Type B pancreatic cell (in vitro differentiated cells): ENCODE measurements around the gene SUMO3. TPM values are rescaled to one million over a fixed set of nuclear protein-coding genes. Genes with fewer than 3 reads are reported as not detected.

ENCODE experiments used
- DNase-seq: peaks from one replicate; pipeline ENCODE4 v3.0.0; 2021; ENCODE audit warnings: mixed read lengths; ENCODE audit not compliant: unreplicated experiment; ENCODE audit errors: extremely low spot score
- H3K27ac Mint-ChIP-seq: 2 replicates; pipeline ENCODE4 v1.8.0; 2021; ENCODE audit warnings: mild to moderate bottlenecking, mixed read lengths
- H3K27me3 Mint-ChIP-seq: 2 replicates; pipeline ENCODE4 v1.8.0; 2021; ENCODE audit warnings: mixed read lengths
- H3K36me3 Mint-ChIP-seq: 2 replicates; pipeline ENCODE4 v1.8.0; 2021; ENCODE audit warnings: mixed read lengths
- H3K4me1 Mint-ChIP-seq: one replicate; pipeline ENCODE4 v1.8.0; 2021; ENCODE audit warnings: mixed read lengths; ENCODE audit not compliant: unreplicated experiment
- H3K4me3 Mint-ChIP-seq: 2 replicates; pipeline ENCODE4 v1.8.0; 2021; ENCODE audit warnings: mild to moderate bottlenecking, mixed read lengths
- H3K9me3 Mint-ChIP-seq: 2 replicates; pipeline ENCODE4 v1.8.0; 2021; ENCODE audit warnings: mixed read lengths
- total RNA-seq: library from RNA; stranded (reverse); gene quantifications from 2 replicates; pipeline ENCODE4 v1.2.1, GENCODE V29; 2021; ENCODE audit warnings: low replicate concordance
- TF ChIP-seq, protein P1 (sequence below): fragments of 200-600 bp; sonication (generic); conservative IDR thresholded peaks from 2 replicates; pipeline ENCODE4 v1.5.0; 2021; ENCODE audit warnings: antibody characterized with exemption, mild to moderate bottlenecking

The SUMO3 gene
- total RNA-seq, 1 donor from 2014 or later: 81.2 TPM

DNA sequence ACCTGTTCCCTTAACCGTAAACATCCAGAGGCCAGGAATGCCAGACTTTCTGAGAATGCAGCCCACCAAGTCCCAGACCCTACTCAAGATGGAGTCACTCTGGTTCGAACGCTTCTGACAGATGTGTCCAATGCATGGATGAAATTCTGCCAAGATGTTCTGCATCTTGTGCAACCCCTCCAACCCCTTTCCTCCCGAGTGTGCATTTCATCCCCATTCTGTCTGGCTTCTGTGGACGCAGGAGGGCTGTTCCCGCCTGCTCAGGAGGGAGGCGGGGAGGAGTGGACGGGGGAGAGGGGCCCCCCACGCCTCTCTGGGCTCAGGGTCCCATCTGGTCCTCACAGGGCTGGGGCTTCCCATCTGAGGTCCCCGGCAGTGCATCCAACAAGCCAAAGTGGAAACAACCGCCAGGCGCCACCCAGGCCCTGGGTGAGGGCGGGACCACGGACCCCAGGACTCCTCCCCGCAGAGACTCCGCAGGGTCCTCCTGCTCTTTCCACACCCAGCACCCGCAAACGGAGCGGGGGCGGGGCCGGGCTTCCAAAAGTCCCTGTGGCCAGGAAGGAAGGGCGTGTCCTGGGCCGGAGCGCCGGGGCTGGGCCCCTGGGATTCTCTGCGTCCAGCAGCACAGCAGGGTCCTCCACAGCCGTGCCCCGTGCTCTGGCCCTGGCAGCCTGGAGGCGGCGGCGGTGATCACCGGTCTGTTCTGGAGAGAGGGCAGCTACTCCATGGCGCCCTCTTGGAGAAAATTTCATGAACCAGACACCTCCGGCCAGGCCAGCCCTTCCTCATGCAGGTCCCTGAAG, 27.8 kb upstream of the SUMO3 start:
- H3K4me3 Mint-ChIP-seq: peak overlapping the region; percentile 52

DNA sequence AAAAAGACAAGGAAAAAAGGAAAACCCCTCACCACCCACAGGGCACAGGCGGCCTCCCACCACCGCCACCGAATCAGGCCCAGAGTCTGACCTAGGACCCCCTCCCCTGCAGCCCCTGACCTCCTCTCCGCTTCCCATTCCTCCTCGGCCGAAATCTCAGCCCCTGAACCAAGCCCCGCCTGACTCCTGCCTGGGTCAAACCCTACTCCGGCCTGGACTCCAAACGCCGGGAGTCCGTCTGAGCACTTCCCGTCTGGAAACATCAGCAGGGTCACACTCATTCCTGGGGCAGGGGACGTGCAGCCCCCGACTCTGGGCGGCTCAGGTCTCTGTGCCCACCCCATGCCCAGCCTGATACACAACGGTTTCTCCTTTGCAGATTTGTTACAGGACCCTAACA, 26.4 kb upstream of the SUMO3 start:
- H3K27me3 Mint-ChIP-seq: peaks cover 10% of the 10 kb centered on the region
- no peak for DNase-seq
- H3K9me3 Mint-ChIP-seq: no peaks in the 10 kb centered on the region
- H3K27ac Mint-ChIP-seq: no peak overlapping the region
- H3K36me3 Mint-ChIP-seq: no peaks in the 10 kb centered on the region
- TF ChIP-seq, protein P1, sequence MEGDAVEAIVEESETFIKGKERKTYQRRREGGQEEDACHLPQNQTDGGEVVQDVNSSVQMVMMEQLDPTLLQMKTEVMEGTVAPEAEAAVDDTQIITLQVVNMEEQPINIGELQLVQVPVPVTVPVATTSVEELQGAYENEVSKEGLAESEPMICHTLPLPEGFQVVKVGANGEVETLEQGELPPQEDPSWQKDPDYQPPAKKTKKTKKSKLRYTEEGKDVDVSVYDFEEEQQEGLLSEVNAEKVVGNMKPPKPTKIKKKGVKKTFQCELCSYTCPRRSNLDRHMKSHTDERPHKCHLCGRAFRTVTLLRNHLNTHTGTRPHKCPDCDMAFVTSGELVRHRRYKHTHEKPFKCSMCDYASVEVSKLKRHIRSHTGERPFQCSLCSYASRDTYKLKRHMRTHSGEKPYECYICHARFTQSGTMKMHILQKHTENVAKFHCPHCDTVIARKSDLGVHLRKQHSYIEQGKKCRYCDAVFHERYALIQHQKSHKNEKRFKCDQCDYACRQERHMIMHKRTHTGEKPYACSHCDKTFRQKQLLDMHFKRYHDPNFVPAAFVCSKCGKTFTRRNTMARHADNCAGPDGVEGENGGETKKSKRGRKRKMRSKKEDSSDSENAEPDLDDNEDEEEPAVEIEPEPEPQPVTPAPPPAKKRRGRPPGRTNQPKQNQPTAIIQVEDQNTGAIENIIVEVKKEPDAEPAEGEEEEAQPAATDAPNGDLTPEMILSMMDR: no peak
- H3K4me3 Mint-ChIP-seq: no peak overlapping the region
- peaks cover 9% of the 10 kb centered on the region for H3K4me1 Mint-ChIP-seq

More for the DNA sequence above, 27.8 kb upstream of the SUMO3 start:
- H3K27me3 Mint-ChIP-seq: peaks cover 10% of the 10 kb centered on the region
- TF ChIP-seq, protein P1: peak; percentile 49
- H3K36me3 Mint-ChIP-seq: peaks cover 5% of the 10 kb centered on the region
- H3K4me1 Mint-ChIP-seq: peaks cover 9% of the 10 kb centered on the region
- no peak for DNase-seq
- no peak overlapping the region for H3K27ac Mint-ChIP-seq
- no peaks in the 10 kb centered on the region for H3K9me3 Mint-ChIP-seq

DNA sequence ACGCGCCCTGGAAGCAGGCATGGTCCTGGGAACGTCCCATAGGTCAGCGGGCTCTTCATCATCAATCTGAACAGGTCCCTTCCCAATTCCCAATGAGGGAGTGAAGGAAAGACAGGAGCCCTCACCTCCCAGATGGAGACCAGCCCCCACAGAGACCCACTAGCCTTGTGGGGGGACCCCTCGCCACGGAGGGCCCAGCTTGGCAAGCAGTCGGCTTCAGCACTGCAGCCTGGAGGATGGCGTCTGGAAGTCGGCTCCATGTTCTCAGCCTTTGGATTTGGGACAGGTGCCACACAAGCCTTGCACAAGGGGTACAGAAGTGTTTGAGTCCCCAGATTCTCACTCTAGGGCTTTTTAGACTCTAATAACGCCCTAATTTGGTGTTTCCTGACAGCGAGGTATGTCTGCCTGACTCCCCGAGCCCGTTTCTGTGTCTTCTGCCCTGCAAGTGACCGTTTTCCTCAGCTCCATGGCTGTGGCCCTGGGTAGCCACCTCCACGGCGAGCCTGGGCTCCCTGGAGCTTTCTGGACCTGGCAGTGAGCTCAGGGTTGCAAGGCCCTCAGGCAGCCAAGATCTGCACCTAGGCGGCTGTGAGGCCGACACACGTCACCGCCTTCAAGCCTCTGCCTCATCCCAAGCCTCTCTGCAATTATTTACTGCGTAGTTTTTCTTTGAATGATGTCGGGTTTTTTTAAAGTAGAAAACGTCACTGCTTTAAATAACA, 25.0 kb upstream of the SUMO3 start:
- DNase-seq: no peak
- peaks cover 13% of the 10 kb centered on the region for H3K27me3 Mint-ChIP-seq
- TF ChIP-seq, protein P1: no peak
- no peaks in the 10 kb centered on the region for H3K9me3 Mint-ChIP-seq
- peaks cover 9% of the 10 kb centered on the region for H3K4me1 Mint-ChIP-seq
- H3K27ac Mint-ChIP-seq: no peak overlapping the region
- no peaks in the 10 kb centered on the region for H3K36me3 Mint-ChIP-seq
- no peak overlapping the region for H3K4me3 Mint-ChIP-seq

DNA sequence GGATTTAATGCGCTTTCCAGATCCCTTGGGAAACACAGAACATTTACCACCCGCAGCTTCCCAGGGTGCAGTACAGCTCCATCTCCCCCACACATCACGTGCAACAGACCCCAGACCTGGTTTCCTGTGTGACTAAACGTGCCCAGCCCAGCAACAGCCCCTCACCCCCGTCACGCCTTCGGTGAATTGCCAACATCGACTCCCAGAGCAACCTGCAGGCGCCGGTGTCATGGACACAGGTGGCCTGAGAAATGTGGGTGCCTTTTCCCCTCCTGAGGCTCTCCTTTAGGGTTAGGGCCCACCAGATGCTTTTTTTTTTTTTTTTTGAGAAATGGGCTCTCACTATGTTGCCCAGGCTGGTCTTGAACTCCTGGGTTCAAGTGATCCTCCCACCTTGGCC, 24.2 kb upstream of the SUMO3 start:
- Mint-ChIP-seq H3K4me3 (no peak overlapping the region), H3K9me3 (no peaks in the 10 kb centered on the region), H3K4me1 (peaks cover 9% of the 10 kb centered on the region), H3K36me3 (no peaks in the 10 kb centered on the region), H3K27ac (no peak overlapping the region), H3K27me3 (peaks cover 13% of the 10 kb centered on the region)
- TF ChIP-seq, protein P1: no peak
- no peak for DNase-seq

DNA sequence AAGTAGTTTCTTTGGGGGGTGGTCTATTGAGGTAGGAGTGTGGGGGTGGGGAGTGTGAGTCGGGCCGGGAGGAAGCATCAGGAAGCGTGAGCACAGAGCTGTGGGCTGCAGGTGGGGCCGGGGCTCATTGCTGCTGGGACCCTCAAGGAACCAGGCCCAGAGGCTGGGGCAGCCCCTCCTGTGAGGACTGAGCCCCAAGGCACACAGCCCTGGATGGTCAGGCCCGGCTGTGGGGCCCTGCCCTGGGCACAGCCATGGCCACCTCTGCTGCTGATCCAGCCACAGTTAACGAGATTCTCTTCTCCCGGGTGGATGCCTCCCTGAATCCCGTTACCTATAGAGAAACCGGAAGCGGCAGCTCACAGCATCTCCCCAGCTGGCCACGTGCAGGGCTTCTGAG, 22.9 kb upstream of the SUMO3 start:
- H3K4me1 Mint-ChIP-seq: peaks cover 4% of the 10 kb centered on the region
- no peak for DNase-seq

More for the DNA sequence above, 22.9 kb upstream of the SUMO3 start:
- Mint-ChIP-seq H3K36me3 (no peaks in the 10 kb centered on the region), H3K9me3 (no peaks in the 10 kb centered on the region), H3K27ac (no peak overlapping the region), H3K27me3 (peaks cover 13% of the 10 kb centered on the region), H3K4me3 (no peak overlapping the region)
- TF ChIP-seq, protein P1: no peak
